Glomerular endothelial cell (primary cell): Measurements from ENCODE around the gene SIDT1. TPM values are rescaled to one million over a fixed set of nuclear protein-coding genes. Genes with fewer than 3 reads are reported as not detected.

Experiments used
- DNase-seq: peaks from one replicate; pipeline ENCODE4 v3.0.0-alpha.2; 2011; ENCODE audit warnings: low read depth, low spot score; ENCODE audit errors: extremely low read depth
- total RNA-seq: library from RNA; depleted of rRNA; stranded (reverse); fragments of >200 nt; gene quantifications from 2 replicates; pipeline ENCODE4 v1.2.3, GENCODE V29; 2015

Gene SIDT1
- total RNA-seq, result 0.99 TPM in 1 of 2 replicates, not detected in the other

- no peak for DNase-seq
Measured at GRCh38 chr3:113531826-113532697, at the start of gene SIDT1. Gene SIDT1, plus strand, starts transcription at chr3:113532555. Its CDS starts 467 bp downstream, at chr3:113533022.

- DNase-seq, result no peak
Measured at GRCh38 chr3:113485161-113485609, 47.2 kb upstream of the SIDT1 start.

- no peak for DNase-seq
Measured at GRCh38 chr3:113495035-113495434, 37.3 kb upstream of the SIDT1 start.

- DNase-seq, result no peak
Measured at GRCh38 chr3:113496924-113497323, 35.4 kb upstream of the SIDT1 start.

- no peak for DNase-seq
Measured at GRCh38 chr3:113498221-113499005, 33.9 kb upstream of the SIDT1 start.

- DNase-seq, result no peak
Measured at GRCh38 chr3:113499081-113499480, 33.3 kb upstream of the SIDT1 start.

GRCh38 chr3:113501597-113501996 lies 30.8 kb upstream of the SIDT1 start:
- DNase-seq, result no peak

- no peak for DNase-seq
Measured at GRCh38 chr3:113505867-113506266, 26.5 kb upstream of the SIDT1 start.

- DNase-seq, result no peak
Measured at GRCh38 chr3:113507501-113508067, 24.8 kb upstream of the SIDT1 start.

- no peak for DNase-seq
Measured at GRCh38 chr3:113508966-113509365, 23.4 kb upstream of the SIDT1 start.

GRCh38 chr3:113514265-113514769 lies 18.0 kb upstream of the SIDT1 start:
- no peak for DNase-seq

GRCh38 chr3:113516115-113516505 lies 16.2 kb upstream of the SIDT1 start:
- no peak for DNase-seq

- DNase-seq, result no peak
Measured at GRCh38 chr3:113521981-113522380, 10.4 kb upstream of the SIDT1 start.

GRCh38 chr3:113523241-113523640 lies 9.1 kb upstream of the SIDT1 start:
- no peak for DNase-seq

- no peak for DNase-seq
Measured at GRCh38 chr3:113532698-113533533, 561 bp downstream of the SIDT1 start.

GRCh38 chr3:113533534-113533892 lies 1.2 kb downstream of the SIDT1 start:
- no peak for DNase-seq

- DNase-seq, result no peak
Measured at GRCh38 chr3:113534365-113534764, 2.0 kb downstream of the SIDT1 start.

- no peak for DNase-seq
Measured at GRCh38 chr3:113535898-113536297, 3.5 kb downstream of the SIDT1 start.

- DNase-seq, result no peak
Measured at GRCh38 chr3:113536627-113537101, 4.3 kb downstream of the SIDT1 start.

GRCh38 chr3:113537155-113537554 lies 4.8 kb downstream of the SIDT1 start:
- no peak for DNase-seq
